Measurements from ENCODE around the gene MYO5B.

Gene MYO5B

GRCh38 chr18:50133526-50133925 is 61.4 kb downstream of the MYO5B start:
- H3K27me3 ChIP-seq (ENCODE audit: insufficient read depth, low read depth, severe bottlenecking) = no peaks in the 10 kb centered on the region

GRCh38 chr18:50131591-50131990 is 63.4 kb downstream of the MYO5B start:
- no peak for TF ChIP-seq CTCF (IDR thresholded peaks at IDR 0.05; ENCODE audit: low read depth, low read length)
- DNase-seq = no peak
- H3K4me3 ChIP-seq (ENCODE audit: low read depth, low read length) = no peak overlapping the region
- no peak overlapping the region for H3K27ac ChIP-seq
- H3K9me3 ChIP-seq (ENCODE audit: severe bottlenecking) = no peaks in the 10 kb centered on the region
- no peaks in the 10 kb centered on the region for H3K27me3 ChIP-seq (ENCODE audit: insufficient read depth, low read depth, severe bottlenecking)
- H3K36me3 ChIP-seq = no peaks in the 10 kb centered on the region

More at GRCh38 chr18:50133526-50133925, 61.4 kb downstream of the MYO5B start:
- no peak for TF ChIP-seq CTCF (IDR thresholded peaks at IDR 0.05; ENCODE audit: low read depth, low read length)
- H3K9me3 ChIP-seq (ENCODE audit: severe bottlenecking) = no peaks in the 10 kb centered on the region
- H3K4me3 ChIP-seq (ENCODE audit: low read depth, low read length) = no peak overlapping the region
- no peak for DNase-seq
- H3K27ac ChIP-seq = no peak overlapping the region
- no peaks in the 10 kb centered on the region for H3K36me3 ChIP-seq

GRCh38 chr18:50128506-50129271 is 66.3 kb downstream of the MYO5B start:
- TF ChIP-seq CTCF (IDR thresholded peaks at IDR 0.05; ENCODE audit: low read depth, low read length) = no peak
- Histone ChIP-seq H3K36me3 (no peaks in the 10 kb centered on the region), H3K9me3 (ENCODE audit: severe bottlenecking) (no peaks in the 10 kb centered on the region), H3K27ac (no peak overlapping the region), H3K27me3 (ENCODE audit: insufficient read depth, low read depth, severe bottlenecking) (no peaks in the 10 kb centered on the region), H3K4me3 (ENCODE audit: low read depth, low read length) (no peak overlapping the region)
- DNase-seq = no peak

- no peak overlapping the region for H3K4me3 ChIP-seq (ENCODE audit: low read depth, low read length)
- no peaks in the 10 kb centered on the region for H3K27me3 ChIP-seq (ENCODE audit: insufficient read depth, low read depth, severe bottlenecking)
- no peaks in the 10 kb centered on the region for H3K36me3 ChIP-seq
- H3K27ac ChIP-seq = no peak overlapping the region
- no peak for DNase-seq
- no peaks in the 10 kb centered on the region for H3K9me3 ChIP-seq (ENCODE audit: severe bottlenecking)
- no peak for TF ChIP-seq CTCF (IDR thresholded peaks at IDR 0.05; ENCODE audit: low read depth, low read length)
These were observed 67.3 kb downstream of the MYO5B start for GRCh38 chr18:50127516-50128210.

GRCh38 chr18:50126471-50126870 is 68.5 kb downstream of the MYO5B start:
- no peak for TF ChIP-seq CTCF (IDR thresholded peaks at IDR 0.05; ENCODE audit: low read depth, low read length)
- Histone ChIP-seq H3K27me3 (ENCODE audit: insufficient read depth, low read depth, severe bottlenecking) (no peaks in the 10 kb centered on the region), H3K4me3 (ENCODE audit: low read depth, low read length) (no peak overlapping the region), H3K27ac (no peak overlapping the region), H3K9me3 (ENCODE audit: severe bottlenecking) (no peaks in the 10 kb centered on the region), H3K36me3 (no peaks in the 10 kb centered on the region)
- no peak for DNase-seq
